HG02852 (cell line): ENCODE data around the gene FREM1.

Experiments used
- ATAC-seq: cut with Tn5 transposase; IDR thresholded peaks from one replicate; pipeline ENCODE4 v1.9.1; 2021; ENCODE audit warnings: mild to moderate bottlenecking, moderate library complexity; ENCODE audit not compliant: unreplicated experiment

The FREM1 gene

GRCh38 chr9:14909601-14909960 lies 647 bp downstream of the FREM1 start:
- ATAC-seq, result no peak

GRCh38 chr9:14909181-14909580 lies 1.0 kb downstream of the FREM1 start:
- no peak for ATAC-seq

GRCh38 chr9:14908295-14909180 lies 1.7 kb downstream of the FREM1 start:
- ATAC-seq, result no peak

GRCh38 chr9:14907696-14908095 lies 2.5 kb downstream of the FREM1 start:
- ATAC-seq, result no peak

- ATAC-seq, result no peak
These were observed 2.9 kb downstream of the FREM1 start for GRCh38 chr9:14907360-14907685.

GRCh38 chr9:14906644-14907359 lies 3.4 kb downstream of the FREM1 start:
- no peak for ATAC-seq

- no peak for ATAC-seq
These were observed 4.2 kb downstream of the FREM1 start for GRCh38 chr9:14906000-14906399.

GRCh38 chr9:14903040-14903439 lies 7.2 kb downstream of the FREM1 start:
- no peak for ATAC-seq

GRCh38 chr9:14902561-14902960 lies 7.7 kb downstream of the FREM1 start:
- ATAC-seq, result no peak

- ATAC-seq, result no peak
These were observed 10.4 kb downstream of the FREM1 start for GRCh38 chr9:14899815-14900193.

GRCh38 chr9:14899042-14899814 lies 11.0 kb downstream of the FREM1 start:
- no peak for ATAC-seq

- no peak for ATAC-seq
These were observed 14.4 kb downstream of the FREM1 start for GRCh38 chr9:14895806-14896205.

GRCh38 chr9:14893280-14893679 lies 16.9 kb downstream of the FREM1 start:
- ATAC-seq, result no peak

- ATAC-seq, result no peak
These were observed 18.9 kb downstream of the FREM1 start for GRCh38 chr9:14891332-14891731.

- ATAC-seq, result no peak
These were observed 20.8 kb downstream of the FREM1 start for GRCh38 chr9:14889451-14889850.

GRCh38 chr9:14888875-14889274 lies 21.4 kb downstream of the FREM1 start:
- no peak for ATAC-seq

- no peak for ATAC-seq
These were observed 22.0 kb downstream of the FREM1 start for GRCh38 chr9:14888272-14888671.

GRCh38 chr9:14887149-14887548 lies 23.1 kb downstream of the FREM1 start:
- no peak for ATAC-seq

- no peak for ATAC-seq
These were observed 26.8 kb downstream of the FREM1 start for GRCh38 chr9:14883310-14883944.

GRCh38 chr9:14882090-14882489 lies 28.1 kb downstream of the FREM1 start:
- ATAC-seq, result no peak

- ATAC-seq, result no peak
These were observed 29.2 kb downstream of the FREM1 start for GRCh38 chr9:14881006-14881405.
